H1 (cell line): Measurements from ENCODE around the gene PC. TPM values are rescaled to one million over a fixed set of nuclear protein-coding genes. Genes with fewer than 3 reads are reported as not detected.

Experiments used
- RBBP5 ChIP-seq: IDR thresholded peaks from 2 replicates; pipeline ENCODE4 v1.7.1; 2012; ENCODE audit warnings: low read depth, mild to moderate bottlenecking, inconsistent platforms, low read length, moderate library complexity, borderline replicate concordance
- SIRT6 ChIP-seq: IDR thresholded peaks from one replicate; pipeline ENCODE4 v1.7.1; 2012; ENCODE audit warnings: low read length, inconsistent platforms
- SP2 ChIP-seq: IDR thresholded peaks from 2 replicates; pipeline ENCODE4 v1.6.1; 2012; ENCODE audit warnings: mild to moderate bottlenecking, low read length, inconsistent platforms
- polyA plus RNA-seq, 7 experiments: library from polyadenylated mRNA; depleted of rRNA in 3 of 7; stranded (reverse) in 5 of 7; unstranded in 2 of 7; fragments of >200 nt in 5 of 7; fragments of 200-250 nt in 2 of 7; gene quantifications; 1 replicate in 5 of 7; 2 replicates in 1 of 7; 4 replicates in 1 of 7; pipeline versions ENCODE4 v1.2.1 to v1.2.3, GENCODE V29; 2011 to 2013; ENCODE audit warnings: missing spikeins in 2 of 7, mixed read lengths in 2 of 7
- total RNA-seq: library from RNA; stranded (reverse); fragmentation: NEBNext Ultra II Directional; extraction: Animal tissue kit (Norgen Biotek cat#: 25700); gene quantifications from 2 replicates; pipeline ENCODE4 v1.2.1, GENCODE V29; 2021
- TF ChIP-seq, protein P1 (sequence below): IDR thresholded peaks from 2 replicates; pipeline ENCODE4 v1.6.1; 2011; ENCODE audit warnings: low read depth, mild to moderate bottlenecking, low read length; ENCODE audit not compliant: insufficient read depth

Gene PC
- total and polyA plus RNA-seq, 2 of the 8 experiments (the other 6 are each of a cell fraction or from before 2014, with no cell fraction given) = 11.5 to 27.5 TPM

- TF ChIP-seq, protein P1, sequence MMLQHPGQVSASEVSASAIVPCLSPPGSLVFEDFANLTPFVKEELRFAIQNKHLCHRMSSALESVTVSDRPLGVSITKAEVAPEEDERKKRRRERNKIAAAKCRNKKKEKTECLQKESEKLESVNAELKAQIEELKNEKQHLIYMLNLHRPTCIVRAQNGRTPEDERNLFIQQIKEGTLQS = no peak
- TF ChIP-seq SIRT6 (no peak), RBBP5 (no peak), SP2 (no peak)
Measured at GRCh38 chr11:66904981-66905521, 53.1 kb downstream of the PC start (continued).
